ENCODE data around the gene PIK3IP1. TPM values are rescaled to one million over a fixed set of nuclear protein-coding genes. Genes with fewer than 3 reads are reported as not detected.

The PIK3IP1 gene
- total and polyA plus RNA-seq, 2 donors (not counting 3 experiments of a cell fraction or from before 2014, with no cell fraction given): 7.7 to 13.2 TPM

GRCh38 chr22:31287818-31288495, 4.3 kb downstream of the PIK3IP1 start:
- Histone ChIP-seq H3K9me3 (replicated peaks; ENCODE audit: control insufficient read depth, insufficient read depth, low read length) (no peaks in the 10 kb centered on the region), H3K9me1 (replicated peaks; ENCODE audit: control insufficient read depth, extremely low read depth, insufficient read depth, low read length) (no peaks in the 10 kb centered on the region), H3K4me1 (ENCODE audit: control insufficient read depth, extremely low read depth, insufficient read depth, low read length) (peaks cover 42% of the 10 kb centered on the region), H3K27me3 (ENCODE audit: control insufficient read depth in 2 of 2, insufficient read depth in 2 of 2, low read length in 2 of 2) (no peaks in the 10 kb centered on the region), H3K4me2 (ENCODE audit: insufficient read depth, low read length) (no peak overlapping the region), H2AFZ (ENCODE audit: low read depth, low read length) (no peak overlapping the region), H3K27ac (ENCODE audit: insufficient read depth, low read depth, low read length) (no peak overlapping the region), H3K79me2 (ENCODE audit: control insufficient read depth, insufficient read depth, low read length) (no peaks in the 10 kb centered on the region), H3K36me3 (ENCODE audit: control insufficient read depth in 2 of 2, extremely low read depth in 1 of 2, insufficient read depth in 2 of 2, low read length in 2 of 2) (peaks cover 0 to 13% of the 10 kb centered on the region in 2 experiments), H4K20me1 (replicated peaks; ENCODE audit: control insufficient read depth, extremely low read depth, insufficient read depth, low read length) (no peaks in the 10 kb centered on the region), H3K9ac (replicated peaks; ENCODE audit: extremely low read depth, insufficient read depth, low read length) (no peak overlapping the region), H3K4me3 (replicated peaks in 1 of 3; ENCODE audit: insufficient read depth in 1 of 3, low read depth in 1 of 3, low read length in 3 of 3) (no peak overlapping the region)
- DNase-seq (ENCODE audit: low read depth, low spot score) (no peak), FAIRE-seq (no peak)
- TF ChIP-seq GATA2 (IDR thresholded peaks at IDR 0.05; ENCODE audit: insufficient read depth, insufficient read length, low read depth, low read length) (no peak), MYC (IDR thresholded peaks at IDR 0.05; ENCODE audit: low read depth, low read length) (no peak), EZH2 (IDR thresholded peaks at IDR 0.05; ENCODE audit: borderline replicate concordance, low read depth, low read length, severe bottlenecking) (no peak), CTCF (IDR thresholded peaks at IDR 0.05; ENCODE audit: extremely low read depth in 1 of 2, insufficient read depth in 1 of 2, low read depth in 1 of 2, low read length in 2 of 2) (no peak), JUN (IDR thresholded peaks at IDR 0.05; ENCODE audit: borderline replicate concordance, insufficient read depth, insufficient read length, low read depth) (no peak), POLR2A (IDR thresholded peaks at IDR 0.05; ENCODE audit: low read depth, low read length) (no peak), MAX (IDR thresholded peaks at IDR 0.05; ENCODE audit: insufficient read depth, insufficient read length) (no peak), FOS (IDR thresholded peaks at IDR 0.05; ENCODE audit: borderline replicate concordance, insufficient read depth, low read length) (no peak), POLR2AphosphoS5 (IDR thresholded peaks at IDR 0.05; ENCODE audit: insufficient read depth, low read depth, low read length) (no peak)
- intact Hi-C loops (cut with micrococcal nuclease): no loop called here
- POLR2A ChIA-PET: no interaction called here
- CTCF ChIA-PET: no interaction called here
- dilution Hi-C loops (cut with MboI; ENCODE audit: extremely low pct_ligation_motif_present, low sequenced_read_pairs): no loop called here
- BruUV-seq (replicated peaks): no TSS peak
